ENCODE data around the gene CFAP43.
"Not testable (repeated sequence)": the region's sequence is repeated elsewhere in the genome, so short reads cannot be mapped to it uniquely, and the experiment has no call there.

Gene CFAP43

DNA sequence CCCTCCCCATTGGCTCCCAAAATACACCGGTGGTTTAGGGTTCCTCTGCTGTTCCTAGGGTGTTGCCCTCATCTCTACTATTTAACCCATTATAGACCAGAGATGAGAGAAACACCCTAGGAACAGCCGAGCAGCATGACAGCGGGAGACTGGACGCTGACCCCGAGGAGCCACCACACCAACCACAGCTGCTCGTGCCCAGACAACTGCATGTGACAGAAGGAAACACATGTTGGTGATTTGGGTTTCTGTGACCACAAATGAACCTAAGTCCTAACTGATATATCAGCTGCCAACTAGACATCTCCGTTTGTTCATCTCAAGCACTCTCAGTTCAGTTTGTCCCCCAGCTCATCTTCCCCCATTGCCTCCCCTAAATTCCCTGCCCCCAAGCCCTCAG is 13.4 kb downstream of the CFAP43 start:
- FAIRE-seq = no peak

DNA sequence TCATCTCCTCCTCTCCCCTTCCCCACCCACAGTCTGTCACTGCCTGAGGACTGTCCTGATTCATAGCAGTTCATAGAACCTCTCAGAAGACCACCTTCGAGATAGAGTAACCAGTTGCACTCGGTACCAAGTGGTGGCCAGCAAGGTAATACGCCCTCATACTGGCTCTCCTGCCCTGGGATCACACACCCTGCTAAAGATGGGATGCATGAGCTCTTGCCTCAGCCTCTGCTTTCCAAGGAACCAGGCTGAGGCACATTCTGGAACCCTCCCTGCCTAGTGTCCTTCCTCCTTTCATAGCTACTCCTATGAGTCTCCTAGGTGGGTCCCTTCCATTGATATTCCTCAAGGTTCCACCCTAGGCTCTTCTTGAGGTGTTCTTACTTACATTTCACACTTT is 15.5 kb downstream of the CFAP43 start:
- FAIRE-seq = no peak

DNA sequence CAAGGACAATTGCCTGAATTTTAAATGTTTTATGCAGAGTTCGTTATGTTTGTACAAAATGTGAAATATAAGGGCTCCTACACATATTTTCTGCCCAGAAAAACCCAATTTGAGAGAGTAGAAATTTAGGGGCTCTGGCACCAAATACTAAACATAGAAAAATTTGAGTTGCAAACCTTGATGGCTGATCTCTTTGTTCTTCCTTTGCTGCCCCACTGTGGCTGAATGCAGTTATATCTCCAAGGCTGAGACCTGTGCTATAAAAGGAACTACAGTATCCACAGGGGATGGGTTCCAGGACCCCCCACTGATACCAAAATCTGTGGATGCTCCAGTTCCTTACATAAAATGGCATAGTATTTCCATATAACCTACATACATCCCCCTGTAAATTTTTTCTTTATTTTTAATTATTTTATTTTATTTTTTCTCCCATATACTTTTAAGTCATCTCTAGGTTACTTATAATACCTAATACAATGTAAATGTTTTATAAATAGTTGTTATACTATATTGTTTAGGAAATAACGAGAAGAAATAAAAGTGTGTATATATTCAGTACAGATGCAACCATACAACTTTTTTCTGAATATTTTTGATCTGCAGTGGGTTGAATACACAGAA is 22.5 kb downstream of the CFAP43 start:
- peak; percentile 47 for FAIRE-seq

DNA sequence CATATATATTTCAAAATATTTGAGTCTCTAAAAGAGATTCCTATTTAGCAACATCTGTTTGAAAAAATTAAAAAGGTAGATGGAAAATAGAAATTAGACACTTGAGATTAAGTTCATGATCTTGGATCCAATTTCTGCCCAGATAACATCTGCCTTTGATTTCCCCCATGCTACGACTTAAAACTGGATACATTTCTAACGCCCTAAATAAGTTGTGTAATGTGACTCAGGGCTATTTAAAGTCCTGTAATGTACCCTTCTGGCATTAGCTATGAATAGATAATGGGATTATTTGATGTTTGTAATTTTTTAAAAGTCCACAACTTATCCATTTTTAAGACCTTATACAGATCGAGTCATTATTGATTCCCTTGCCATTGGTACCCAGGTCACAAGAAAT is 23.4 kb downstream of the CFAP43 start:
- no peak for FAIRE-seq

DNA sequence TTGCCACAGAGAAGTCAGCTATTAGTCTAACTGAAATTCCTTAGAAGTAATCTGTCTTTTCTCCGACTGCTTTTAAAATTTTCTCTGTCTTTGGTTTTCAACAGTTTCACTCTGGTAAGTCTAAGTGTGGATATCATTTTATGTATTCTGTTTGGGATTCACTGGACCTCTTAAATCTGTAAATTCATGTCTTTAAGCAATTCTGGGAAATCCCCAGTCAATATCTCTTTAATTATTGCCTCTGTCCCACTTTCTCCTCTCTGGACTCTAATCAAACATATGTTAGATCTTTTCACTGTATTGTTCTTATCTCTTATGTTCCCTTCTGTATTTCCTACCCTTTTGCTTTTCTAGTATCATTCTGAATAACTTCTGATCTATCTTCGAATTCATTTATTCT is 29.9 kb downstream of the CFAP43 start:
- FAIRE-seq = no peak

DNA sequence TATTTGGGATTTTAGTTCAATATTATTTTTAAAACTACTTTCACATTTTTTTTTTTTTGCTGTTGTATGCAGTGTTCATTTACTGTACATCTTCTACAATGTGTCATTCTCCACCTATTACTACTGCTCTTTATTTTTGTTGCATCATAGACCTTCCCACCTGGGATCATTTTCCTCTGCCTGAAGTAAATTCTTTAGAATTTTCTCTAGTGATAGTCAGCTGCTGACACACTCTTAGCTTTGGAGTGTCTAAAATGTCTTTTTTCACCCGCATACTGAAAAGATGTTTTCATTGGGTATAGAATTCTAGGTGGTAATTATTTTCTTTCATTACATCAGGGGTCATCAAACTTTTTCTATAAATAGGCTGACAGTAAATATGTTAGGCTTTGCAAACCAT is 30.5 kb downstream of the CFAP43 start:
- no peak for FAIRE-seq

DNA sequence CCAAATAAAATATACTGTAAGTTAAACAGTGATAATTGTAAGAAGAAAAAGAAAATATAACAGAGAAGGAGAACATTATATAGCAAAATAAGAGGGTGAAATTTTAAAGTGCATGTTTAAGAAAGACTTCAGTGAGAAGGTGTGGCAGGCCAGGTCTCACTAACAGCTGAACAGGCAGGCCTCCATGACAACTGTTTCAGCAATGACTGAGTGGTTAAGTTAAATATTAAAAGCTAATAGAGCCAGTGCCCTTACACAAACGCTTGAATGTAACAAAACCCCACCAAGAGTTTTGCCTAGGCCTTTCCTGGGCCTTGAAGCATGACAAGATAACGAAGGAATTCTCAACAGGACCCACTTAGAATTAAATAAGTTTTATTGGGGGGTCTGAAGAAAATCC is 32.6 kb downstream of the CFAP43 start:
- no peak for FAIRE-seq

DNA sequence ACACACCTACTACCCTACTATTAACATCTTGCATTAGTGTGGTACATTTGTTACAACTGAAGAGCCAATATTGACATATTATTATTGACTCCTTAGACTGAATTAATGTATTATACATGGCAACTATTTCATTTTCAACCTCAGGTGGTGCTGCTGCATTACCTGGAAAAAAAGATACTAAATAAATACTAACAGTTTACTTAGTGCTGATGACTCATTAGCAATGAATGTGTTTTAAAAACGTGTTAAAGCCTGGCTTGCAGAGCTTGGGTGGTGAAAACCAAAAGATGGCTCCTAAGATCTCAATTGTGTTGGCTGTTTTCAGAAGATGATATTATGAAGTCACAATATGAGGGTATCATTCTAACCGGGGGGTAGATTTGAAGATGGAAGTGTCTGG is 34.8 kb downstream of the CFAP43 start:
- FAIRE-seq = no peak

DNA sequence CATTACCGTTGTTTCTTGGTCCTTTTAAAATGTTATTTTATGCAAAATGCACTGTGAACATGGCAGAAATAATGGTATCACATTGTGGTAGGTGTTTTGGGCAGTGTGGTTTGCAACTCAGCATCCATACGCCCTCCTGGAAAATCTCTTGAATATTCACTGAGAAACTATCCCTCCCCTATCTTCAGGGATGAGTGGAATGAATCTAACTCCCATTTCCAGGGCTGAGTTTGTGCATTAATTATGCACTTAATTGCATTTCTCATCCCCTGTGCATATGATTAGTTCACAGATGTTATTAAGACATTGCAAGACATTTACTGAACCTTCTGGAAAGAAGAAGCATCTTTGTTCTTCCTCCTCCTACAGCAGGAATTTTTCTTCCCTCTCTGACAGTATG is 36.5 kb downstream of the CFAP43 start:
- FAIRE-seq = no peak

DNA sequence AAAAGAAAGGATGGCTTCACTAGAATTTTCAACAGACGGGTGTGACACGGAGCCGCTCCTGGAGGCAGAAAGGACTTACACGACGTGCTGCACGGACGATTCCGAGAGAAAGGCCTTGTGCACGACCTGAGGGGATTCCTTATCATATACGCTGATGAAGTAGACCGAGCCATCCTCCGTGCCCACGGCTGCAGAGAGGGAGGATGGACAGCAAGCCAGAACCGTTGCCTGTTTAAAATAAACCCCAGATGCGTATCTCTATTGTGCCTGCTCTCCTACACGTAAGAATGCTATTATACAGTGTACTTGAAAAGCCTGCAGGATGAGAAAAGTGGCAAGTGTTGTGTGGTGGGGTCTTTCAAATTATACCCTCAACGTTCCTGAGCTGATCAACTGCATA is 38.4 kb downstream of the CFAP43 start:
- FAIRE-seq = no peak

DNA sequence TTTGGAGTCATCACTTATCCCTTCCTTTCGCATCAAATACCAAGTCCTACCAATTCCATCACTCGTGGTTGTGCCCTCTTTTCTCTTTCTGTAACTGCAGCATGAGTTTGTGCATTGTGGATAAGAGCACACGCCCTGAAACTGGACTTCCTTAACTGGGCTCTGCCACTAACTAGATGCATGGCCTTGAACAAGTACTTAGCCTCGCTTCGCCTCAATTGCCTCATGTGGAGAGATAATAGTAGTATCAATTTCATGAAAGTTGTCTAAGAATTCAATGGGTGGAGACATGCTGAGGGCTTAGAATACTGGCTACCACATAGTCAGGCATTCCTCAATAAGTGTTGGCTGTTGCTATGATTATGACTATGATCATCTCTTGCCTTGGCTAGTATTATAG is 41.5 kb downstream of the CFAP43 start:
- FAIRE-seq = no peak

DNA sequence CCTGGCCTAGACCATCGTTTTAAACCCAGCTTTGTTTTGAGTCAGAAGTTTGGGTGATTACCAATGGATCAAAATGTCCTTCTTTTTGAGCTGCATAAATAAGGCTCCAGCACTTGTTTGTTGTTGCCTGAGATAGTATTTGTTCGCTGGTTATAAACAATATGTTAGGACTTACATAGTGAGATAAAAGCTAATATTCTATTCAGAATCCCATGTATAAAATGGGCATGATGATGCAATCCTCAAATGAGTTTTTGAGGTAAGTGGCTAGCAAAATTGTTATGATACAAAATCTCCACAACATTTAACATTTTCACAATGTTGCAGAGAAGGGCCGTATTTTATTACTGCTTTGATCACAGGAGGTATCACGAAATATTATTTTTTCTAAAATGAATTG is 48.5 kb downstream of the CFAP43 start:
- FAIRE-seq = no peak

DNA sequence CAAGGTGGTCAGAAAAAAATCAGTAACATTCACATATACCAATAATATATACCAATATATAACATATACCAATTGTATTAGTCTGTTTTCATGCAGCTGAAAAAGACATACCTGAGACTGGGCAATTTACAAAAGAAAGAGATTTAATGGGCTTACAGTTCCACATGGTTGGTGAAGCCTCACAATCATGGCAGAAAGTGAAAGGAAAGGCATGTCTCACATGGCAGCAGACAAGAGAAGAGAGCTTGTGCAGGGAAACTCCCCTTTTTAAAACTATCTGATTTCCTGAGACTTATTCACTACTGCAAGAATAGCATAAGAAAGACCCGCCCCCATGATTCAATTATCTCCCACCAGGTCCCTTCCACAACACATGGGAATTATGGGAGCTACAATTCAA is 58.0 kb downstream of the CFAP43 start:
- FAIRE-seq = not testable (repeated sequence)

DNA sequence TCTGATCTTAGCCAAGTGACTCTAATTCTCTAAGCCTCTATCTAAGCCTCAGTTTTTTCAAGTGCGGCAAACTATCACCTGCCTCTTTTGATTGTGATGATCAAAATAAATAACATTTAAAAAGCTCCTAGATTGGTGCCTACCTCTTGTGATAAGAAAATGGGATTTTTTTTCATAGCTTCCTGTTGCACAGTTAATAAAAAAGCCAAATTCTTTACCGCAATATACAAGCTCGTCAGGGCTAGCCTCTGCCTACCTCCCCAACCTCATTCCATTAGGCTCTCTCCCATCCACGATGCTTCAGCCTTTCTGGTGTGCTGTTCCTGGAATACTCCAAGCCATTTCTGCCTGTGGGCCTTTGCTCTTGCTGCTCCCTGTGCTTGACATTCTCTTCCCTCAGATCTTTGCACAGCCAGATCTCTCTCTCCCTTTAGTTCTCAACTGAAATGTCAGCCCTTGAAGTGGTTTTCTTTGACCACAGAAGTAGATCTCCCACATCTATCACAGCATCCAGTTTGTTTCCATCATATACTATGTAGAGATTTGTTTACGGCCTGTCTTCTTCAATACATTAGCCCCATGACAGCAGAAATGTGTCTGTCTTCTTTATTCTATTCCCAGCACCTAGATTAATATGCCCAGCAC is 61.4 kb downstream of the CFAP43 start:
- FAIRE-seq = no peak

DNA sequence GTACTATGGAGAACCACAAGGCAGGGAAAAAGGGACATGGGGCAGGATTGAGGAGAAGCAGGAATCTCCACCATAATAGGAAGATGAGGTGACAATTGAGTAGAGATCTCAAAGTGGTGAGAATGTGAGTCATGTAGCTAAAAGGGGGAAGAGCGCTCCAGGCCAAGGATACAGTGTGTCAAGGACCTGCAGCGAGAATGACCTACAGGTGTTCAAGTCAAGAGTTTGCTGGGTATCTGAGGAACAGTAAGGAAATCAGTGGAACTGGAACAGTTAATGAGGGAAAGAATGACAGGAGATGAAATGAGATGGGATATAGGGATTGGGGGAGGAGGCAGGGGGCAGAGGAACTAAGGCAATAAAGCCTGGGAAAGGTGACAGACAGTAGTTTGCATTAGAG is 76.6 kb downstream of the CFAP43 start:
- FAIRE-seq = no peak

DNA sequence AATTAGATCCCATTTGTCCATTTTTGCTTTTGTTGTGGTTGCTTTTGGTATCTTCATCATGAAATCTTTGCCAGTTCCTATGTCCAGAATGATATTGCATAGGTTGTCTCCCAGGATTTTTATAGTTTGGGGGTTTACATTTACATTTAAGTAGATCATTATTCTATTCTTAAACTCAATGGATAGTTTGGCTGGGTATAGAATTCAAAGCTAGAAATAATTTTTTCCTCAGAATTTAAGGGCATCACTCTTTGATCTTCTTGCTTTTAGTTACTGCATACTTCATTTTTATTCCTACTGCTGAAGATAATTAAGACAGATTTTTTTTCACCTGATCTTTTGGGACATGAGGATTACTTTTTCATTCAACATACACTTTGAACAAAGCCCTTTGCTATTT is 80.4 kb downstream of the CFAP43 start:
- no peak for FAIRE-seq

DNA sequence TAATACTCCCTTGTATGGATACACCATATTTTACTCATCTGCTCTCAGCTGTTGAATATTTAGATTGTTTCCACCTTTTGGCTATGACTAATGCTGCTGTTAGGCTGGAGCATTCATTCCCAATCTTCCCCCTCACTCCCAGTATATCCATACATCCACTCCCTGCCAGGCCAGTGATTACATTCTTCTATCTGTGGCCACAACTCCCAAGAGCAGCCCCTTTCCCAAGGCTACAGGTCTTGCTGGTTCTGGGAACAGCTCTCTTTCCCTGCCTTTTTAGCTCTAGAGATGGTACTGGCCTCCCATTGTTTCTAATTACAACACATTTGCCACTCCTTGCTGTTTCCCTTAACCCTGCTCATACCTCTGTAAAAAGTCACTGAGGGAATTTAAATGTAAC is 82.0 kb downstream of the CFAP43 start:
- no peak for FAIRE-seq

DNA sequence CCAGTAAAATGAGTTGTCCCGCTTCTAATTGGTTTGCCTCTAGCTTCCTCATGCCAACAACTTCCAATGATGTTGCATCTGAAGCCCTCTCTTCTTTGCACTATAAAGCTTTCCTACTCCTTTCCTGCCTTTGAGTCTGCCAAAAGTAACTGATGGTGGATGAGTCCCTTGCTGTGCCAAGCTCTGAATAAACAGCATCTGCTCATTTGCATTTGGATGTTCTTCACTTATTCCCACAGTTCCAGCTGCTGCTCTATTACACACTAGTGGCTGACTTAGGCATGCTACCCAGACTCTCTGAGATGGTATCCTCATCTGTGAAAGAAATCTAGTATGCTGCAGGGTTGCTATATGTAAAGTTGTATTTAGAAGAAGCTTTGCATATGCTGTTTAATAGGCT is 85.3 kb downstream of the CFAP43 start:
- FAIRE-seq = no peak

DNA sequence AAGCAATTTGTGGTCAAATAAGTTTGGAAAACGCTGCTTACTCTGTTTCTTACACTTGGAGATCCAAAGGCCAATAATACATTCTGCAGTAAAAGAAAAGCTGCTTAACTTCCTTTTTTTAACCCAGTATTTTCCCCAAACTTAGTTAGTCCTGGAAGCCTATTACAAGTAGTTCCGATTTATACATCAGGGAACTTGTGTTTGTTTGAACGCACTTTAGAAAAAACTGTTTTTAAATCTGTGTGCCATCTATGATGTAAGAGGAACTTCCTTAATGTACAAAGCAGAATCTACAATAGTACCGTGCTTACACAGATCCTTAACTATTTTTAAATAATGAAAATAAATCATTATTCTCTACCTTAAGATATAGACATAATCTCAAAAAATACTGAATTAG is 87.2 kb downstream of the CFAP43 start:
- no peak for FAIRE-seq

DNA sequence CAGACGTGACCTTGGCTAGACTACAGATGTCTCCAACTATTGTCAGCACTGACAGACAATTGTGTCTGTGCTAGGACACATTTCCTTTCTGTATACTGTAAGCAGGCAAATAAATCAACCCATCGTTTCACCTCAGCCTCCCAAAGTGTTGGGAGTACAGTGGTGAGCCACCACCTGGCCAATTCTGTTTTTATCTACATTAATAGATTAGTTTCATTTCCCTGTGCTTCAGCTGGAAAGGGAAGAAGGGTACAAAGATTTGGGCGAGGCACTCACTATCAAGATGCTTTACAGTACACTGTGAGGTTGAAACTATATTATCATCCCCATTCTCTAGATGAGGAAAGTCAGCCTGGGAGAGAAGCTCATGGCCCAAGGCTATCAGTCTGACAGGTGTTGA is 88.3 kb downstream of the CFAP43 start:
- no peak for FAIRE-seq

DNA sequence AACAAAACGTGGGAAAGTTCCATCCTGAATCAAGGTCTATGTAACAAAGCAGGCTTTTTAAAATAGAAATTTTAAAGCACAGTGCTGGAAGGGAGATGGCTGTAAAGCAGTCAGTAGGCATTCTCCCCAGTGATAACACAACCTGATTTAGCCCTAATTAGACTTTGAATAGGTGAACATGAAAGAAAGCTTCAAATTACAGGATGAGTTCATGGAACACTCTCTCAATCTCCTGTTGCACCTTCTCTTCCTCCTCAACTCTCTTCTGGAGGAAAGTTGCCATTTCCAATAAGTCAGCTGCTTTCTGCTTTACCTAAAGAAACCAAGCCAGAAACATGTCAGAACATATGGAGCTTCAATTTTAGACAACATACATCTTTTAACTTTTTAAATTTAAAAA is 90.1 kb downstream of the CFAP43 start:
- FAIRE-seq = no peak

DNA sequence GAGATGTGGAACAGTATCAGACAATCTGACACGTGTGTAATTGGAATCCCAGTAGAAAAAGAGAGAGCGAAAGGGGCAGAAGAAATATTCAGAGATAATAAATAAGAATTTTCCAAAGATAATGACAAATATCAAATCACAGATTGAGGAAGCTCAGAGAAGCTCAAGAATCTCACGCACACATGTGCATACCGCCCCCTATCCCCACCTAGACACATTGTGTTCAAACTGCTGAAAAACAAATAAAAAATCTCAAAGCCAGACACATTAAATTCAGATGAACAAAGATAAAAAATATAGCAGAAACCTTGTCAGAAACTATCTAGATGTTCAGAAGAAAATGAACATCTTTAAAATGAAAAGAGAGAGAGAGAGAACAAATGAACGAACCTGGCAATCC is 92.9 kb downstream of the CFAP43 start:
- no peak for FAIRE-seq

DNA sequence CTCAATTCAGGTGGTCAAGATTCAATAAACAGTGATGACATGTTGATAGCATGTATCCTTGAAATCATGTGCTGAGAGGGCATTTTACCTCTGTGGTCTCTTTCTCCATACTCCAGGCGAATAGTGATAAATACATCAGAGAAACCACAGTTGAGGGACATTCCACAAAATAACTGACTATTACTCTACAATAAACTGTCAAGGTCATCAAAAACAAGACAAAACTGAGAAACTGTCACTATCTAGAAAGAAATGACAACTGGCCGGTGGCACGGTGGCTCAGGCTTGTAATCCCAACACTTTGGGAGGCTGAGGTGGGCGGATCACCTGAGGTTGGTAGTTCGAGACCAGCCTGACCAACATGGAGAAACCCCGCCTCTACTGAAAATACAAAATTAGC is 94.0 kb downstream of the CFAP43 start:
- FAIRE-seq = no peak

DNA sequence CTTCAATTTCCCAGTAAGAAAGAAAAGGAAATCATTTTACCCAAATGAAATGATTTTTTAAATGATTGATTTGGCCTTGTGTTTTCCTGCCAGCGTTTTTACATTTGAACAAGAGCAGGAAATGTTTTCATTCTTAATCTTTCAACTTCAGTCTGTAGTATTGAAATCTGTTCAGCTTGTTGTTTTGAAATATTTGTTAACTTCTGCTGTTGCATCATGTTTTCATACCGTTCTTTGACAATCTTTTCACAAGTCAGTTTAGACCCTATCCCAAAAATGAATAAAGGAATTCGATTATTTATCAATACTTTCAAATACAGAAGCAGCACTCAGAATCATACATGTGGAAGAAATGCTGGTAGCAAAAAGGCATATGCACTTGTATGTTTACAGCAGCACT is 102.1 kb downstream of the CFAP43 start:
- FAIRE-seq = no peak

DNA sequence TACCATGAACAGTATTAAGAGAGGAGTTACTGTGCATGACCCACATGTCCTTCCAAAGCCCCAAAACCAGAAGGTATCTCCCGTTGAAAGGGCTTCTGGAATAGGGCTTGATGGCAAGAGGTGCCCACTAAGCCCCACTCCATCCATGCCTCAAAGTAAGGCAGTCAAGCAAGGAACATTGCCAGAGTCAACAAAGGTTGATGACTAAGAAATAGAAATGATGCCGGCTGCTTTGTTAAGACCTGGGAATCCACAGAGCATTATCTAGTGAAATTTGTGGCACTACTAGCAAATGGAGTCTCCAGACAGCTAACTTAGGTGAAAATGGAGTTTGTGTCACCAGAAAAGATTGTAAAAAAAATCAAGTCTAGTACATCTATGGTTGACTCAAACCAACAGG is 104.0 kb downstream of the CFAP43 start:
- no peak for FAIRE-seq
